HG02970 (cell line): ENCODE measurements around the gene RNF26.

Experiments used
- ATAC-seq: cut with Tn5 transposase; IDR thresholded peaks from one replicate; pipeline ENCODE4 v1.9.1; 2021; ENCODE audit warnings: mild to moderate bottlenecking, moderate library complexity, moderate number of reproducible peaks; ENCODE audit not compliant: unreplicated experiment, low FRiP score

The RNF26 gene

GRCh38 chr11:119334174-119334930 lies at the start of gene RNF26:
TSS of gene RNF26 (plus strand) at chr11:119334527. CDS start at chr11:119335123, 596 bp downstream.
- ATAC-seq = peak; percentile 85

GRCh38 chr11:119285431-119285830 lies 48.9 kb upstream of the RNF26 start:
- ATAC-seq = no peak

GRCh38 chr11:119288219-119288618 lies 46.1 kb upstream of the RNF26 start:
- ATAC-seq = no peak

- ATAC-seq = no peak
Observed at GRCh38 chr11:119290894-119291497, 43.3 kb upstream of the RNF26 start.

- no peak for ATAC-seq
Observed at GRCh38 chr11:119293461-119293860, 40.9 kb upstream of the RNF26 start.

GRCh38 chr11:119295178-119295577 lies 39.1 kb upstream of the RNF26 start:
- no peak for ATAC-seq

- ATAC-seq = no peak
Observed at GRCh38 chr11:119297938-119298337, 36.4 kb upstream of the RNF26 start.

- no peak for ATAC-seq
Observed at GRCh38 chr11:119298726-119299125, 35.6 kb upstream of the RNF26 start.

GRCh38 chr11:119299416-119299815 lies 34.9 kb upstream of the RNF26 start:
- ATAC-seq = no peak

- ATAC-seq = no peak
Observed at GRCh38 chr11:119300198-119300964, 33.9 kb upstream of the RNF26 start.

- no peak for ATAC-seq
Observed at GRCh38 chr11:119303227-119303718, 31.1 kb upstream of the RNF26 start.

- ATAC-seq = no peak
Observed at GRCh38 chr11:119305556-119306372, 28.6 kb upstream of the RNF26 start.

- no peak for ATAC-seq
Observed at GRCh38 chr11:119306373-119306890, 27.9 kb upstream of the RNF26 start.

GRCh38 chr11:119307219-119307618 lies 27.1 kb upstream of the RNF26 start:
- ATAC-seq = no peak

GRCh38 chr11:119307974-119308373 lies 26.4 kb upstream of the RNF26 start:
- ATAC-seq = no peak

GRCh38 chr11:119309411-119309810 lies 24.9 kb upstream of the RNF26 start:
- no peak for ATAC-seq

- ATAC-seq = no peak
Observed at GRCh38 chr11:119309953-119310681, 24.2 kb upstream of the RNF26 start.

- ATAC-seq = no peak
Observed at GRCh38 chr11:119310682-119311052, 23.7 kb upstream of the RNF26 start.

GRCh38 chr11:119314726-119315125 lies 19.6 kb upstream of the RNF26 start:
- ATAC-seq = no peak
